Parathyroid adenoma (tissue), 2 donors: ENCODE data around the gene KIF26B.

Experiments
- H2AFZ ChIP-seq: fragments of 300-600 bp; sonication (generic); one replicate; pipeline ENCODE4 v1.7.0; 2017; ENCODE audit warnings: antibody characterized with exemption, mild to moderate bottlenecking
- H3K27ac ChIP-seq: fragments of 300-600 bp; sonication (generic); one replicate; pipeline ENCODE4 v1.7.0; 2017
- H3K27me3 ChIP-seq: fragments of 300-600 bp; sonication (generic); one replicate; pipeline ENCODE4 v1.7.0; 2017; ENCODE audit warnings: low read length; ENCODE audit not compliant: control insufficient read depth, insufficient read depth
- H3K36me3 ChIP-seq: fragments of 300-600 bp; sonication (generic); one replicate; pipeline ENCODE4 v1.7.0; 2017; ENCODE audit warnings: low read length; ENCODE audit not compliant: control insufficient read depth, insufficient read depth
- H3K4me1 ChIP-seq: fragments of 300-600 bp; sonication (generic); one replicate; pipeline ENCODE4 v1.7.0; 2017; ENCODE audit warnings: control low read depth
- H3K4me2 ChIP-seq: fragments of 300-600 bp; sonication (generic); one replicate; pipeline ENCODE4 v1.7.0; 2017; ENCODE audit warnings: low read length
- H3K4me3 ChIP-seq: fragments of 300-600 bp; sonication (generic); one replicate; pipeline ENCODE4 v1.7.0; 2017; ENCODE audit warnings: low read depth, low read length
- H3K79me2 ChIP-seq: fragments of 300-600 bp; sonication (generic); one replicate; pipeline ENCODE4 v1.7.0; 2017; ENCODE audit warnings: control low read depth
- H3K9ac ChIP-seq: fragments of 300-600 bp; sonication (generic); one replicate; pipeline ENCODE4 v1.7.0; 2017; ENCODE audit warnings: mild to moderate bottlenecking
- H3K9me3 ChIP-seq: fragments of 300-600 bp; sonication (generic); one replicate; pipeline ENCODE4 v1.7.0; 2017; ENCODE audit warnings: low read length; ENCODE audit not compliant: control insufficient read depth
- CTCF ChIP-seq: fragments of 300-600 bp; sonication (generic); IDR thresholded peaks from one replicate; pipeline ENCODE4 v1.7.0; 2017; ENCODE audit warnings: antibody characterized with exemption, mild to moderate bottlenecking
- donor health status: primary hyperparathyroidism.

Gene KIF26B

GRCh38 chr1:245240648-245241165, 85.9 kb downstream of the KIF26B start:
- Histone ChIP-seq H3K27ac (no peak overlapping the region), H3K4me2 (no peak overlapping the region), H3K4me3 (no peak overlapping the region), H3K36me3 (no peaks in the 10 kb centered on the region), H3K9me3 (no peaks in the 10 kb centered on the region), H2AFZ (no peak overlapping the region), H3K4me1 (no peaks in the 10 kb centered on the region), H3K79me2 (no peaks in the 10 kb centered on the region), H3K27me3 (no peaks in the 10 kb centered on the region), H3K9ac (no peak overlapping the region)
- TF ChIP-seq CTCF, result no peak

- no peaks in the 10 kb centered on the region for H3K9me3 ChIP-seq
- no peak overlapping the region for H3K4me2 ChIP-seq
- no peaks in the 10 kb centered on the region for H3K36me3 ChIP-seq
- no peak overlapping the region for H3K4me3 ChIP-seq
- TF ChIP-seq CTCF, result no peak
- H3K27ac ChIP-seq, result no peak overlapping the region
- H3K4me1 ChIP-seq, result no peaks in the 10 kb centered on the region
- no peaks in the 10 kb centered on the region for H3K79me2 ChIP-seq
- H3K9ac ChIP-seq, result no peak overlapping the region
- H2AFZ ChIP-seq, result no peak overlapping the region
- no peaks in the 10 kb centered on the region for H3K27me3 ChIP-seq
These were observed 86.8 kb downstream of the KIF26B start for GRCh38 chr1:245241526-245242130.

GRCh38 chr1:245242989-245243388, 88.2 kb downstream of the KIF26B start:
- no peaks in the 10 kb centered on the region for H3K9me3 ChIP-seq
- H3K4me1 ChIP-seq, result no peaks in the 10 kb centered on the region
- H3K27ac ChIP-seq, result no peak overlapping the region
- no peak overlapping the region for H2AFZ ChIP-seq
- H3K36me3 ChIP-seq, result no peaks in the 10 kb centered on the region
- no peak overlapping the region for H3K4me3 ChIP-seq
- no peaks in the 10 kb centered on the region for H3K27me3 ChIP-seq
- H3K4me2 ChIP-seq, result no peak overlapping the region
- H3K79me2 ChIP-seq, result no peaks in the 10 kb centered on the region
- no peak for TF ChIP-seq CTCF
- no peak overlapping the region for H3K9ac ChIP-seq

- H2AFZ ChIP-seq, result no peak overlapping the region
- H3K79me2 ChIP-seq, result no peaks in the 10 kb centered on the region
- no peak for TF ChIP-seq CTCF
- H3K9ac ChIP-seq, result no peak overlapping the region
- no peak overlapping the region for H3K27ac ChIP-seq
- H3K4me2 ChIP-seq, result no peak overlapping the region
- no peaks in the 10 kb centered on the region for H3K36me3 ChIP-seq
- H3K27me3 ChIP-seq, result no peaks in the 10 kb centered on the region
- no peak overlapping the region for H3K4me3 ChIP-seq
- no peaks in the 10 kb centered on the region for H3K9me3 ChIP-seq
- no peaks in the 10 kb centered on the region for H3K4me1 ChIP-seq
These were observed 90.4 kb downstream of the KIF26B start for GRCh38 chr1:245245021-245245667.

- no peaks in the 10 kb centered on the region for H3K4me1 ChIP-seq
- no peaks in the 10 kb centered on the region for H3K27me3 ChIP-seq
- no peaks in the 10 kb centered on the region for H3K79me2 ChIP-seq
- no peak overlapping the region for H3K27ac ChIP-seq
- no peaks in the 10 kb centered on the region for H3K9me3 ChIP-seq
- no peak overlapping the region for H3K4me3 ChIP-seq
- H3K9ac ChIP-seq, result no peak overlapping the region
- no peak overlapping the region for H2AFZ ChIP-seq
- H3K4me2 ChIP-seq, result no peak overlapping the region
- H3K36me3 ChIP-seq, result no peaks in the 10 kb centered on the region
- TF ChIP-seq CTCF, result no peak
These were observed 91.6 kb downstream of the KIF26B start for GRCh38 chr1:245246433-245246832.
